Glutamatergic neuron (in vitro differentiated cells): ENCODE results near the gene ST7L. TPM values are rescaled to one million over a fixed set of nuclear protein-coding genes. Genes with fewer than 3 reads are reported as not detected.

Experiments used
- DNase-seq: peaks from one replicate; pipeline ENCODE4 v3.0.0; 2022
- H3K27ac Mint-ChIP-seq: one replicate; pipeline ENCODE4 v1.8.0; 2020; ENCODE audit warnings: mild to moderate bottlenecking, mixed read lengths, inconsistent platforms; ENCODE audit not compliant: unreplicated experiment
- H3K27me3 Mint-ChIP-seq: one replicate; pipeline ENCODE4 v1.8.0; 2020; ENCODE audit warnings: mild to moderate bottlenecking, moderate library complexity, mixed read lengths, inconsistent platforms; ENCODE audit not compliant: unreplicated experiment
- H3K36me3 Mint-ChIP-seq: one replicate; pipeline ENCODE4 v1.8.0; 2020; ENCODE audit warnings: mild to moderate bottlenecking, mixed read lengths, inconsistent platforms; ENCODE audit not compliant: unreplicated experiment
- H3K4me1 Mint-ChIP-seq: one replicate; pipeline ENCODE4 v1.8.0; 2020; ENCODE audit warnings: mild to moderate bottlenecking, low read depth, mixed read lengths, inconsistent platforms; ENCODE audit not compliant: unreplicated experiment
- H3K4me3 Mint-ChIP-seq: one replicate; pipeline ENCODE4 v1.8.0; 2020; ENCODE audit warnings: mild to moderate bottlenecking, mixed read lengths, inconsistent platforms; ENCODE audit not compliant: unreplicated experiment
- H3K9me3 Mint-ChIP-seq: one replicate; pipeline ENCODE4 v1.8.0; 2020; ENCODE audit warnings: mild to moderate bottlenecking, moderate library complexity, mixed read lengths, inconsistent platforms; ENCODE audit not compliant: unreplicated experiment
- CTCF ChIP-seq: fragments of 200-600 bp; sonication (generic); IDR thresholded peaks from one replicate; pipeline ENCODE4 v1.5.0; 2021; ENCODE audit not compliant: partially characterized antibody, unreplicated experiment
- total RNA-seq: library from RNA; stranded (reverse); fragmentation: NEBNext Ultra II Directional; extraction: Animal tissue kit (Norgen Biotek cat#: 25700); gene quantifications from one replicate; pipeline ENCODE4 v1.2.1, GENCODE V29; 2021; ENCODE audit not compliant: unreplicated experiment

The ST7L gene
- total RNA-seq, 1 donor from 2014 or later = 28.3 TPM

DNA sequence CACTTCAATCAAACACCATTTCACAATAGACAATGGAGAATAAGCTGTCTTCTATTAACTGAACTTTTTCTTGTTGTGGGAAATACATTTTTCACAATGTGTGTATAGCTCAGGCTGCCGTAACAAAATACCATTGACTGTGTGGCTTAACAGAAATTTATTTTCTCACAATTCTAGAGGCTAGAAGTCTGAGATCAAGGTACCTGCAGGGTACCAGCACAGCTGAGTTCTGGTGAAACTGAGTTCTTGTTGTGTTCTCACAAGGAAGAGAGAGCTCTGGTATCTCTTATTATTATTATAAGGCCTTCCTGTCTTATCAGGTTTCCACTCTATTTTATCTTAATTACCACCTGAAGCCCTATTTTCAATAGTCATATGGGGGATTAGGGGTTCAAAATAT lies 15.4 kb downstream of the ST7L start:
- Mint-ChIP-seq H3K9me3 (no peaks in the 10 kb centered on the region), H3K4me3 (no peak overlapping the region), H3K27me3 (no peaks in the 10 kb centered on the region), H3K36me3 (peaks cover 4% of the 10 kb centered on the region), H3K4me1 (no peaks in the 10 kb centered on the region), H3K27ac (no peak overlapping the region)
- no peak for DNase-seq
- TF ChIP-seq CTCF = no peak

- no peaks in the 10 kb centered on the region for H3K9me3 Mint-ChIP-seq
- H3K36me3 Mint-ChIP-seq = peaks cover 4% of the 10 kb centered on the region
- no peak overlapping the region for H3K27ac Mint-ChIP-seq
- H3K4me3 Mint-ChIP-seq = no peak overlapping the region
- H3K4me1 Mint-ChIP-seq = no peaks in the 10 kb centered on the region
- DNase-seq = no peak
- TF ChIP-seq CTCF = no peak
- H3K27me3 Mint-ChIP-seq = no peaks in the 10 kb centered on the region
Measured at GRCh38 chr1:112603012-112603411, 15.9 kb downstream of the ST7L start.

DNA sequence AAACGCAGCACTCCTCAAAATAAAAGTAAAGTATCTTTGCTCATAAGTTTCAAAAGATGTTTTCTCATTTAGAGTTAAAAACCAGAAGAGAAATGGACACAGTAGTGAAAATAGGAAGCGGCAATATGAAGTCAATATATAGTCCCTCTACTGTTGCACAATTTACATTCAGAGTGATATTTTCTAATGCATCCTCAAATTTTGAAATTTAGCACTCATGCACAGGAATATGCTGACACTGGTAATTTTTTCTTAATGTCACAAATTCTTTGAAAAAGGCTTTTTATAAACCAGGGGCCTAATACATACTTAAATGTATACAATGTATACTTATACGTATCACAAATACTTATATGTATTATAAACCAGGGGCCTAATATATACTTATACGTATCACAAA lies 19.5 kb downstream of the ST7L start:
- Mint-ChIP-seq H3K9me3 (no peaks in the 10 kb centered on the region), H3K4me3 (no peak overlapping the region), H3K4me1 (no peaks in the 10 kb centered on the region), H3K27me3 (no peaks in the 10 kb centered on the region), H3K36me3 (no peaks in the 10 kb centered on the region), H3K27ac (no peak overlapping the region)
- no peak for TF ChIP-seq CTCF
- no peak for DNase-seq

GRCh38 chr1:112594208-112594876 lies 24.6 kb downstream of the ST7L start:
- Mint-ChIP-seq H3K27me3 (no peaks in the 10 kb centered on the region), H3K27ac (no peak overlapping the region), H3K4me3 (no peak overlapping the region), H3K36me3 (peaks cover 9% of the 10 kb centered on the region), H3K9me3 (no peaks in the 10 kb centered on the region), H3K4me1 (no peaks in the 10 kb centered on the region)
- TF ChIP-seq CTCF = no peak
- DNase-seq = no peak

DNA sequence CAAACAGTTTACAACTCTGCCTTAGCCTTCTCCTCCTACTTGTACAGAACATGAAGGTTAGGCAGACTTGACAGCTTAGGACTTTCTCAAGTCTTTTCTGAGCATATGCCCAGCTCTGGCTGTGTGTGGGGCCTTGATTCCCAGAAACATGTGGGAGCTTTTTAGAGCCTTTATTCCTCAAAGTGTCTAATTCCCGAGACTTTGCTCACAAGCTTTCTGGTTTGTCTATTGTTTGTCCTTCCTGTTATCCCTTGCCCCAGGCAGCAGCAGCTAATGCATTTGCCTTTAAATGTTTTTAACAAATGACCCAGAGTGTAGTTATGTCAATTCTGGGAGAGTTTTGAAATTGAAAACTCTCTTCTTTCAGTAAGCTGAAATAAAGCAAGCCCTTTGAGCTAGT lies 29.2 kb downstream of the ST7L start:
- H3K9me3 Mint-ChIP-seq = no peaks in the 10 kb centered on the region
- H3K4me1 Mint-ChIP-seq = no peaks in the 10 kb centered on the region
- no peak overlapping the region for H3K27ac Mint-ChIP-seq
- H3K4me3 Mint-ChIP-seq = no peak overlapping the region
- no peak for DNase-seq
- no peaks in the 10 kb centered on the region for H3K27me3 Mint-ChIP-seq
- no peak for TF ChIP-seq CTCF
- H3K36me3 Mint-ChIP-seq = peaks cover 21% of the 10 kb centered on the region
